GM21390 (cell line): ENCODE results near the gene PARK7.

Experiments used
- ATAC-seq: cut with Tn5 transposase; IDR thresholded peaks from one replicate; pipeline ENCODE4 v1.9.1; 2021; ENCODE audit not compliant: unreplicated experiment

PARK7 gene

DNA sequence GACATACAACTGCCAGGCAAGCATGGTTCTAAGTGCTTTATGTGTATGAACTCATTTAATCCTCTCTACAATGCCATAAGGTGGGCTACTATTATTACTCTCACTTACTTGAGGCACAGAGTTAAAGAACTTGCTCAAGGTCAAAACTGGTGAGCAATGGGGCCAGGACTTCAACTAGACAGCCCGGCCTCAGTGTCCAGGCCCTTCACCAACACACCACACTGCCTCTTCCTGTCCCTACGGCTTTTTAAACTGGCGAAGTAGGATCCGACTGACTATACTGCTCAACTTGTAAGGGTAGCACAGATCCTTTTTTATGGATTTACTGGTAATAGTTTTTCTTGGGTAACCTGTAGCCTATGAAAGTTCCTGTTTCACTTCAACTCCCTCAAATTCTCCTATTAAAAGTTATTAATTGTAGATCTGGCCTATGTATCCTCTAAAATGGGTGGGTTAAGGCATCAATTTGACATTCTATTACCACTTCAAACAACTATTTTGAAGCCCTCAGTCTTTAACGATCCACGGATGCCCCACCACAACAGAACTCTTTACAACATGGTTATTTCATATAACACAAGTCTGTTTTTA, 60.3 kb downstream of the PARK7 start:
- no peak for ATAC-seq

DNA sequence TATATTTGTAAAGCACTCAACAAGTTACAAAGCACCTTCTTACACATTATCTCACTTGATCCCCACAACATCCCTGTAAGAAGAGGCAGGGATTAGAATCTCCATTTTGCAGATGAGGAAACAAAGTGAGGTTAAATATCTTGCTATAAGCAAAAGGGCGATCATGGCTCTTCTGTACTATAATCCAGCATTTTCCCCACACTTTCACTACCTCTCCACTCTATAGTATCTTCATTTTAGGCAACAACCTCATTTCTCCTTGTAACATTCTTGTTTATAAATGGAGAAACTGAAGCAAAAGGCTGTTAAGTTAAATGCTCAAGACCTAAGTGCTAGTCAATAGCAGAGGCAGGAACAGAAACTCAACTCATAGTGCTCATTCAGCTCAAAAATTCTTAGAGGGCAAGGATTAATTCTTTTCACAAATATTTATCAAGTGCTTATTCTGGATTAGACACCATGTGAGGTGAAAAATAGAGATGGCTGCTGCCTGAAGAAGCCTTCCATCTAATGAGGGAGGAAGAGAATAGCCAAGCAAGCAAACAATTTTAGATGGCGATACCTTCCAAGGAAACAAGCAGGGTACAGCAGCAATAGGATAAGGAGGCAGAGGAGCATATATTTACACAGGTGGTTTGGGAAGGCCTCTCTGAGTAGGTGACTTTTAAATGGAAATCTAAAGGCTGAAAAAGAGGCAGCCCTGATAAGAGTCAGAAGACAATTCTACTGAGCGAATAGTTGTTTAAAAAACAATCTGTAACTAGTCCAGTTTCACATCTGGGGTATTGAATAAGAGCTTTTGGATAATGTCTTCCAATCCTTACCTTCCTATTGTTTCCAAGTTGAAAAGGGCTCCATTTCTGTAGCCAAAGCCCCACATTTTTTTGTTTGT, 61.1 kb downstream of the PARK7 start:
- no peak for ATAC-seq

DNA sequence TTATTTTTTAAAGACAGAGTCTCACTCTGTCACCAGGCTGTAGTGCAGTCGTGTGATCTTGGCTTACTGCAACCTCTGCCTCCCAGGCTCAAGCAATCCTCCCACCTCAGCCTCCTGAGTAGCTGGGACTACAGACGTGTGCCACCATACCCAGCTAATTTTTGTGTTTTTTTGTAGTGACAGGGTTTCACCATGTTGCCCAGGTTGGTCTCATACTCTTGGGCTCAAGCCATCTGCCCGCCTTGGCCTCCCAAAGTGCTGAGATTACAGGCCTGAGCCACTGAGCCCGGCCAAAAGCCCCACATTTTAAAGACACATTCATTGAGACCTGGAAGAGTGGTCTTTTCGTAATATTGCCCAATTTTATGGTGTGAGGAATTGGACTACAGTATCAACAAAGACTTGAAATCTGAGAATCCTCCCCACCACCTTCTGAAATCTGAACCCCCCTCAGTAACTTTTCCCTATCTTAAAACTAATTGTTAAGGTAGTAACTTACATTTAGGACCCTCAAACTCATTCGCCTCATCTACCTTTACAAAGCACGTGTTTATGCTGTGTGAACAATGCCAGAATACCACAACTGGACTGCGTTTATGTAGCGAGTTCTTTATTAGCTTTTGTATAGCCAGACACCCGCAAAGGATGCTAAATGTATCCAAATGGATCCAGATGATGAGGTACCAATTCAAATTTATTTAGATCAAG, 61.9 kb downstream of the PARK7 start:
- ATAC-seq = no peak

DNA sequence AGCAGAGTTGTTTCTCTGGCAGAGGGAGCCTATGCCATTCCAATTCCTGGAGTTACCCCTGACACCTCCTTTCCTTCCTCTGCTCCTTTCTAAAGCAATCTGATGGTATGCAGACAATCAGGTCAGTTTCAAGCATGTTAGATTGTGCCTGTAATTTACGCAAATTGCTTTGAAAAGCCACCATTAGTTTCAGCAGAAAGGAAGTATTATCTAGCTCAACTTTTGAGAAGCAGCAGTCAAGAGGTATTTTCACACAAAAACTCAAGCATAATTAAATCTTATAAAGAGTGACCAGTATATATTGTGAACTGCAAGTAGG, 62.4 kb downstream of the PARK7 start:
- no peak for ATAC-seq

GRCh38 chr1:8024329-8024728, 62.8 kb downstream of the PARK7 start:
- ATAC-seq = no peak

DNA sequence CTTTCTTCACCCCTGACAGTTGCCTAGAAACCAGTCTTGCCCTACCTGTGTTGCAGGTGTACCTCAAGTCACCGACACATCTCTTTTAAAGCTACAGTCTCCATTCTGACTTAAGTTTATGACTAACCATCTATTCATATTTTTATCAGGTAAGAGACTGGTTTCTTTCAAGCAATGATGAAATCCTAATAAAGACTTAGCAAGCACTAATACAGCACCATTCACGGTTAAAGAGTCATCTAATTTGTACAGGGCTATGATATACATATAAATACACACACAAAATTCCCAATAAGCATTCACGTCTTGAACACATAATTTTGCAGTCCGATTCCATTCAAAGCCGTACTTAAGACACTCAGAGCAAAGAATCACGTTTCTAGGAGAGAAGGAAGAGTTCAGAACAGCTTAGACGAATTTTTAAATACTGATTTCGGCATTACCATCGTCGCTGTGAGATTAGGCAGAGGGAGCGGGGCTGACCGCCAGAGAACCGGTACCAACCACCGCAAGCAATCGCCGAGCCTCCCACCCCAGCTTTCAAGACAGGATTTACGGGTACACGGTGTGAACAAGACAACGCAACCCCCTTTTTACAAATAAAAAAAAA, 63.7 kb downstream of the PARK7 start:
- ATAC-seq = no peak

GRCh38 chr1:8025671-8026144, 64.2 kb downstream of the PARK7 start:
- ATAC-seq = peak; percentile 11

DNA sequence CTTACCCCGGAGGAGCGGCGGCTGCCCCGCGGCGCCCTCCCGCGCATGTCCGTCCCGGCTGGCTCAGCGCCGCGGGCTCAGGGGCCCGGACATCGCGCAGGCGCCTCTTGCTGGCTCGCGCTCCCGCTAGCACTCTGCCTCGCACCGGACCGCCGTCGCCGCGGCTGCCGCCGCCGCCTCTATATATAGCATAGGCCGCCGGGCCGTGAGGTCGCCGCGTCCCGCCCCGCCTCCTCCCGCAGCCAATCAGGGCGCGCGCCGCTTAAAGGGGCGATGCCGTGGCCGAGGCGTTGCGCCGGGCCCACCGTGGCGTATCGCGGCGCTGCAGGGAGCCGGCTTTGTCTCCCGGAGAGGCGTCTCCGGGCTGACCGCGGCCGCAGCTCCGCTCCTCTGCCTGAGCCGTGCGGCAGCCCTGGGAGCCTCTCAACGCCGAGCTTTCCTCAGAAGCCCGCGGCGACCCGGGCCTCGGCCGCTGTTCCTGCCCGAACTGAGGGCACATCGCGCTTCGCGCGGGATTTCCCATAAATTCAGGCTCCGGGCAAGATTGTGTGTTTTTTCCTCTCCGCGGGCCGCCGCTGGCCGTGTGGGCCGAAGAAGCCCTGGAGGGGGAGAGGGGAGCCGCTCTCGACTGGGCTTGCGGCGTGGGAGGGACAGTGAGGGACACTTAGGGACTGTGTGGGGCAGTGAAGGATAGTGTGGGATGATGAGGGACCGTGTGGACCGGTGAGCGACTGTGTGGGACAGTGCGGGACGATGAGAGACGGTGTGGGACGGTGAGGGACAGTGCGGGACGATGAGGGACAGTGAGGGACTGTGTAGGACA, 64.9 kb downstream of the PARK7 start, which contains the start of gene ERRFI1:
ERRFI1 (minus strand) TSS at position 157 of the 823 bp plus-strand sequence. CDS start 10,690 bp downstream, outside the sequence.
- peak; percentile 83 for ATAC-seq

GRCh38 chr1:8026976-8027747, 65.7 kb downstream of the PARK7 start:
- ATAC-seq = no peak

DNA sequence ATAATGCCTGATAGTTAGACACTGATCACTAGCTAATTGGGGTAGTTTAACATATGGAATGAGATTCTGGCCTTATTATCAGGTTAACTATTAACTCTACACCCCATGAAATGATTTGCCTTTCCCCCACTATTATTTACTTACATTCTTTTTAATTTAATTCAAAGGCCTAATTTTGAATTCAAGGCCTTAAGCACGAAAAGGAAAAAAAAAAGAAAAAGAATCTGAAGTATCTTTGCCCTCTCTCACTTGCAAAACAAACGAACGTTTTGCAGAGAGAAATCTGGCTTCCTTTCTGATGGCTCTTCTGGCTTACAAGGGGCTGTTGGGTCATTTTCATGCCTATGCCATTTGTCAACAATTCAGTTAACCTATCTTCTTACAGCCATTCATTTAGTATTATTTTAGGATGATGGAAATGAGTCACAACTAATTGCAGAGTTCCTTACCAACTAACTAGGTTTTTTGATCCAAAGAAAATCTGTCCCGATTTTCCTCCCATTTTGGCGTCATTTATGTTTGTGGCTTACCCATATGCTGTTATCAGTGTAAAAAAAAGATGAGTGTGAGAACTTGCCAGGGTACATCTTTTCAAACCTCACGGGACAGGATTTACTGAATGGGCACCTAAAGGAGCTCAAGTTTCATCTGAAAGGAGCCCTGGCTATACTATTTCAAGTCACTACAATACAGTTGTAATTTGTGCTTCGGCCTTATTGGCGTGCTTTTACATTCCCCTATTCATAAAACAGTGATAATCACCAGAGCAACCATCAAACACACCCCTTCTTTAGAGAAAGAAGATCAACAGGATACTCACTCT, 66.4 kb downstream of the PARK7 start:
- no peak for ATAC-seq

- no peak for ATAC-seq
Observed at GRCh38 chr1:8028571-8028910, 67.0 kb downstream of the PARK7 start.

DNA sequence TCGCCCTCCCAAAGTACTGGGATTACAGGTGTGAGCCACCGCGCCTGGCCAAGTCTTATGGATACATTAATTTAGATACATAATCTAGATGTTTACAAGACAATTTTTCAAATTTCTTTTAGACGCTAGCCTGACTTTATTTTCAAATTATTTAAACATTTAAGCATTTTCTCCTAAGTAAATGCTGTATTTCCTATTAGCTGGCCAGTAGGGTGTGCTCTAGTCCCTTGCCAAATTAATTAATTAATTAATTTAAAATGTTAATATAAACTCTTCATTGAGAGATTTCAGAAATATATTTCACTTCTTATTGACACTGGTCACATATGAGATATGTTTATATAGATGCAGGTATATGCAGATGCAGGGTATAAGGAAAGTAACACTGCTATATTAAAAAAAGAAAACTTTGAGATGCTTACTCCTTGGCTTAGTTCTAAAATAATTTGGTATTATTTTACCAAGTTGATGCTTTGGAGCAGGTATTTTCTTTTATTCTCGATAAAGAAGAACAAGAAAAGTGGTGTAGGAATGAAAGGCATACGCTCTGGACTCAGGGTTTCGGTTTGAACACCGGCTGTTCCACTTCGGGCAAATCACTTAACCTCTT, 69.8 kb downstream of the PARK7 start:
- ATAC-seq = no peak

- no peak for ATAC-seq
Observed at GRCh38 chr1:8032366-8032910, 70.9 kb downstream of the PARK7 start.

DNA sequence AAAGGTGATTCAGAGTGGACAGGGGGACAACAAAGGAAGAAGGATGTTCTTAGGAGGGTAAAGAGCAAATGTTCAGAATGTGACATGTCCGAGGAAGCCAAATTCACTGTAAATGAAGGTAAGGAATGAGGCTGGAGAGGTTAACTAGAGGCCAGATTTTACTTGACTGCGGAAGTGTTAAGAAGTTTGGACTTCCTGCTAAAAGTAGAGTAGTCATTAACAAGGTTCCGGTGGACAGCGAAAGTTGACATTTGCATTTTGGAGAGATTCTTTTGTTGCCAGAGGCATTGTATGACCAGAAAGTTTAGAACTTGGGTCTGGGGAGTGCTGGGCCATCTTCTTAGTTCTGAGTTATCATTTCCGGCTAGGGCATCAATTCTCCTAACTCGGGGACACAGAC, 71.8 kb downstream of the PARK7 start:
- ATAC-seq = no peak
